Esophagus squamous epithelium (tissue), 5 donors: ENCODE measurements around the gene TES. TPM values are rescaled to one million over a fixed set of nuclear protein-coding genes. Genes with fewer than 3 reads are reported as not detected.

Source experiments
- DNase-seq: peaks from one replicate; lab custom pipeline; 2025; lab: John Stamatoyannopoulos, UW
- H3K27ac ChIP-seq, 4 donors: fragments of 200-600 bp; sonication (generic); one replicate each; pipeline ENCODE4 v1.5.1; 2016 to 2019; ENCODE audit warnings: mild to moderate bottlenecking in 1 of 4
- H3K27me3 ChIP-seq, 4 donors: fragments of 200-600 bp; sonication (generic); 1 replicate in 3 of 4; 2 replicates in 1 of 4; pipeline versions ENCODE4 v1.5.1 to v1.6.0; 2017 to 2021; ENCODE audit warnings: antibody characterized with exemption in 1 of 4
- H3K36me3 ChIP-seq, 3 donors: fragments of 200-600 bp; sonication (generic); one replicate each; pipeline ENCODE4 v1.5.1; 2016 to 2019
- H3K4me1 ChIP-seq, 3 donors: fragments of 200-600 bp; sonication (generic); one replicate each; pipeline ENCODE4 v1.5.1; 2017 to 2019
- H3K4me3 ChIP-seq, 4 donors: fragments of 200-600 bp; sonication (generic); 1 replicate in 3 of 4; 2 replicates in 1 of 4; pipeline ENCODE4 v1.5.1; 2016 to 2019; ENCODE audit warnings: mild to moderate bottlenecking in 2 of 4, moderate library complexity in 1 of 4
- H3K9me3 ChIP-seq, 3 donors: fragments of 200-600 bp; sonication (generic); one replicate each; pipeline ENCODE4 v1.5.1; 2016 to 2019
- POLR2A ChIP-seq, 4 donors: fragments of 450-650 bp; IDR thresholded peaks; one replicate each; pipeline ENCODE4 v1.6.1; 2017; ENCODE audit warnings: antibody characterized with exemption in 4 of 4, mild to moderate bottlenecking in 4 of 4, moderate library complexity in 3 of 4
- WGBS, 2 donors: methylation state at CpG; one replicate each; pipeline ENCODE4 v1.1.5; 2018; 5-methylcytosine and 5-hydroxymethylcytosine counted together
- intact Hi-C: fragments of 100-400 bp; cut with DNase I; formaldehyde crosslinking; loops from one replicate; pipeline ENCODE4 v1.15.0; 2022
- total RNA-seq, 4 donors: library from RNA; depleted of rRNA; stranded (reverse); fragments of >200 nt; gene quantifications; one replicate each; pipeline ENCODE4 v1.1.0, GENCODE V29; 2016
- TF ChIP-seq, protein P1 (sequence below), 6 experiments: fragments of 450-650 bp in 4 of 6; fragments of 200-600 bp in 2 of 6; sonication (generic) in 2 of 6; IDR thresholded peaks; one replicate each; pipeline ENCODE4 v1.5.1; 2016 to 2019; ENCODE audit warnings: antibody characterized with exemption in 6 of 6, mild to moderate bottlenecking in 4 of 6, moderate library complexity in 4 of 6
- donor health status: DM: yes; HTN: yes; CAD: no.

Gene TES
- total RNA-seq, 4 donors from 2014 or later, result 34.8 to 155 (median 67.0) TPM

DNA sequence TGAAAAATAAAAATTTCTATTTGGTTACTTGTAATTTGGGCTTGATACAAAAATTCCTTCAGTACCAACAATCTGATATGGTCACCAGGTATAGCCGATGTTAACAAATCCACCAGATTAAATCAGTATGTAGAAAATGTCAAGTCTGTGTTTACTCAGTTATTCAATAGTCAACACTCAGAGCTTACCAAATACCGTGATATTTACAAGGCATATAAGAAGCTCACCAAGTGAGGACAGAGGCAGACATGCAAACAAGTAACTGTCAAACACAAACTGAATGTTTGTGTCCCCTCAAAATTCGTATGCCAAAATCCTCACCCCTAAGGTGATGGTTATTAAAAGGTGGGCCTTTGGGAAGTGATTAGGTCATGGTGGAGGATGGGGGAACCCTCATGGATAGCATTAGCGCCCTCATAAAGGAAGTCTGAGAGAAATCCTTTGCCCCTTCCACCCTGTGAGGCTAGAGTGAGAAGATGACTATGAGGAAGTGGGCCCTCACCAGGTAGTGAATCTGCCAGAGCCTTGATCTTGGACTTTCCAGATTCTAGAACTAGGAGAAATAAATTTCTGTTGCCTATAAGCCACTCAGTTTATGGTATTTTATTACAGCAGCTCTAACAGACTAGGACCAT is 63.1 kb downstream of the TES start:
- TF ChIP-seq, protein P1, sequence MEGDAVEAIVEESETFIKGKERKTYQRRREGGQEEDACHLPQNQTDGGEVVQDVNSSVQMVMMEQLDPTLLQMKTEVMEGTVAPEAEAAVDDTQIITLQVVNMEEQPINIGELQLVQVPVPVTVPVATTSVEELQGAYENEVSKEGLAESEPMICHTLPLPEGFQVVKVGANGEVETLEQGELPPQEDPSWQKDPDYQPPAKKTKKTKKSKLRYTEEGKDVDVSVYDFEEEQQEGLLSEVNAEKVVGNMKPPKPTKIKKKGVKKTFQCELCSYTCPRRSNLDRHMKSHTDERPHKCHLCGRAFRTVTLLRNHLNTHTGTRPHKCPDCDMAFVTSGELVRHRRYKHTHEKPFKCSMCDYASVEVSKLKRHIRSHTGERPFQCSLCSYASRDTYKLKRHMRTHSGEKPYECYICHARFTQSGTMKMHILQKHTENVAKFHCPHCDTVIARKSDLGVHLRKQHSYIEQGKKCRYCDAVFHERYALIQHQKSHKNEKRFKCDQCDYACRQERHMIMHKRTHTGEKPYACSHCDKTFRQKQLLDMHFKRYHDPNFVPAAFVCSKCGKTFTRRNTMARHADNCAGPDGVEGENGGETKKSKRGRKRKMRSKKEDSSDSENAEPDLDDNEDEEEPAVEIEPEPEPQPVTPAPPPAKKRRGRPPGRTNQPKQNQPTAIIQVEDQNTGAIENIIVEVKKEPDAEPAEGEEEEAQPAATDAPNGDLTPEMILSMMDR (IDR thresholded peaks at IDR 0.05), result no peak
- no peak for TF ChIP-seq POLR2A (IDR thresholded peaks at IDR 0.05)
- DNase-seq, result no peak

DNA sequence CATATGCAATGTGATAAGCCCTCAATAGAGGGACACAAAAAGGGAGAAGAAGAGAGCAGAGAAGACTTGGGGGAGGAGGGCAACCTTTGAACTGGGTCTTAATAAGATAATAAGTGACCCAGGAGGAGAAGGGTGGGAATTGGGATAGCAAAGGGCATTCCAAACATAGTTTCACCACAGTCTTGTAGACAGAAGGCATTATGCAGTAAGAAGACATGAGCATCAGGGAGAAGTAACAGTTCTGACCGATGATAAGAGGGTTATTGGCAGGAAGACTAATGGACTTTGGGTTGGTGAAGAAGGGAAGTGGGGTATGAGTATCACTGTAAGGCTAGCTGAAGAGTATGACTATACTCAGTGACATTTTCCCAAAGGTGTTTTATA is 63.6 kb downstream of the TES start:
- Histone ChIP-seq H3K27me3 (no peaks in the 10 kb centered on the region), H3K27ac (no peak overlapping the region), H3K9me3 (no peaks in the 10 kb centered on the region), H3K4me1 (peaks cover 3 to 28% (median 13%) of the 10 kb centered on the region in 3 donors), H3K36me3 (no peaks in the 10 kb centered on the region), H3K4me3 (no peak overlapping the region)
- WGBS, 2 donors, result 93 to 95% methylated on average over 1 of the region's 1 CpG
- intact Hi-C loops, result no loop called here
- TF ChIP-seq, protein P1 (IDR thresholded peaks at IDR 0.05), result no peak
- no peak for TF ChIP-seq POLR2A (IDR thresholded peaks at IDR 0.05)
- no peak for DNase-seq

More for the DNA sequence above, 63.1 kb downstream of the TES start:
- Histone ChIP-seq H3K9me3 (no peaks in the 10 kb centered on the region), H3K36me3 (no peaks in the 10 kb centered on the region), H3K4me1 (peaks cover 3 to 28% (median 13%) of the 10 kb centered on the region in 3 donors), H3K27me3 (no peaks in the 10 kb centered on the region), H3K27ac (no peak overlapping the region), H3K4me3 (no peak overlapping the region)
- intact Hi-C loops, result no loop called here
- WGBS, 2 donors, result 28 to 45% methylated on average over 4 of the region's 4 CpGs

DNA sequence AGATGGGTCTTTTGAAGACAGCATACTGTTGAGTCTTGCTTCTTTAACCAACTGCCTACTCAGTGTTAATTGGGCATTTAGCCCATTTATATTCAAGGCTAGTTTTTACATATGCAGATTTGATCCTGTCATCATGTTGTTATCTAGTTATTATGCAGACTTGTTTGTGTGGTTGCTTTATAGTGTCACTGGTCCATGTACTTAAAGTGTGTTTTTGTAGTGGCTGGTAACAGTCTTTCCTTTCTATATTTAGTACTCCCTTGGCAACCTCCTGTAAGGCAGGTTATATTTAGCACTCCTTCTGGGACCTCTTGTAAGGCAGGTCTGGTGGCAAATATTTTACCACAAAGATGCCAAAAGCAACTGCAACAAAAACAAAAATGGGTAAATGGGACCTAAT is 66.7 kb downstream of the TES start:
- TF ChIP-seq POLR2A (IDR thresholded peaks at IDR 0.05), result no peak
- Histone ChIP-seq H3K4me3 (no peak overlapping the region), H3K36me3 (no peaks in the 10 kb centered on the region), H3K4me1 (peaks cover 0 to 7% (median 4%) of the 10 kb centered on the region in 3 donors), H3K9me3 (no peaks in the 10 kb centered on the region), H3K27ac (no peak overlapping the region), H3K27me3 (no peaks in the 10 kb centered on the region)
- no peak for DNase-seq
- intact Hi-C loops, result no loop called here

DNA sequence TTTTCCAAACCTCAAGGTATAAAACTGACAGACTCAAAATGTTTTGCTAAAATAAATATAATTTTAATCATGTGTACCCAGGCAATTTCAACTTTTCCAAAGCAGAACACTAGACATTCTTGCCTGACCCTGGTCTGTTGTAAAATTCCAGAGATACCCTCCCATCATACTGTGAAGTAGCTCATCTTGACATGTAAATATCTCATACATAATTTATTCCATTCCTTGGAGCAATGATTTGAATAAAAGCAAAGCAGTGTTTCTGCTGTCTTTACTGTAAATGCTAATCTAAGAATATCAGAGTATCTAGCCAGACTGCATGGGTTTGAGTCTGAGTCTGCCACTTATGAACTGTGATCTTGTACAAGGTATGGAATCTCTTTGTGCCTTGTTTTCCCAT is 68.9 kb downstream of the TES start:
- H3K9me3 ChIP-seq, result no peaks in the 10 kb centered on the region
- no peaks in the 10 kb centered on the region for H3K4me1 ChIP-seq
- no peak for DNase-seq
- intact Hi-C loops, result no loop called here
- H3K4me3 ChIP-seq, result no peak overlapping the region
- no peaks in the 10 kb centered on the region for H3K27me3 ChIP-seq
- H3K27ac ChIP-seq, result no peak overlapping the region
- no peak for TF ChIP-seq POLR2A (IDR thresholded peaks at IDR 0.05)
- TF ChIP-seq, protein P1 (IDR thresholded peaks at IDR 0.05), result no peak
- no peaks in the 10 kb centered on the region for H3K36me3 ChIP-seq

DNA sequence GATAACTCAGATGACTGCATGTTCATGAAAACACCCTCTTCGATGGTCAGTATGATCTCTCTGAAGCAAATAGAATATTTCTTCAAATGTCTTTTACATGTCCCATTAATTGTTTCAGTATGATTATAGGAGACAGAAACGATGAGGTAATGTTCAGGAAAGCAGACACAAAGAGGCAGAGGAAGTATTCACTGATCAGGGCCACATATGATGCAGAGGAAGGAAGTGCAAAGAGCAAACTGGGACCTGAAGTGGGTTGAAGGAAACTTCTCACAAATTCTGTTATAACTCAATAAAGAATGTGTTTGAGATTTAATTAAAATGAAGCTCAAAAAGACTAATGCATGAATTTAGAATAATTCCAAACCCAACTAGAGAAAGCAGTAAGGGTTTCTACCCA is 70.5 kb downstream of the TES start:
- TF ChIP-seq POLR2A (IDR thresholded peaks at IDR 0.05), result no peak
- TF ChIP-seq, protein P1 (IDR thresholded peaks at IDR 0.05), result no peak
- Histone ChIP-seq H3K4me1 (no peaks in the 10 kb centered on the region), H3K27ac (no peak overlapping the region), H3K4me3 (no peak overlapping the region), H3K9me3 (no peaks in the 10 kb centered on the region), H3K36me3 (no peaks in the 10 kb centered on the region), H3K27me3 (no peaks in the 10 kb centered on the region)
- intact Hi-C loops, result no loop called here
- no peak for DNase-seq
- WGBS, 2 donors, result 69 to 70% methylated on average over 2 of the region's 2 CpGs
